ENCODE data around the gene NLRC4.

Gene NLRC4

DNA sequence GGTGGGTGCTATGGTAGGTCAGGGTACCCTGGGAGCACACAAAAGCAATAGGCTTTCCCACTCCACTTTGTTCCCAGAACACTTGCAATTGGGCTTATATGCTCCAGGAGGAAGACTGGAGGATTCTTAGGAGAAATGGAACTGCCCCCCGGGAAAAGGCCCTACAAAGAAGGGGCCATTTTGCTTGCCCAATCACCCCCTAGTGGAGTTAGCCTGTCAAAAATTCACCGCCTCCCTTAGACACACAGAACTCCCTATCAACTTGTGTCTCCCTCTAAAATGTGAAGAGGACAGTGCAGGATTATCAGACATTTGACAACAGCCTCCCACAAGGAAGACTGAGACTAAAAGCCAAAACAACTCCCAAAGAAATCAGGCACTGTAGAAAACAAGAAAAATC is 36.5 kb downstream of the NLRC4 start:
- Histone ChIP-seq H3K4me2 (ENCODE audit: low read length) (no peak overlapping the region), H3K27me3 (ENCODE audit: control insufficient read depth, low read length) (no peaks in the 10 kb centered on the region), H3K9me2 (replicated peaks; ENCODE audit: control insufficient read depth, low read length) (no peaks in the 10 kb centered on the region), H3K36me3 (ENCODE audit: control insufficient read depth, low read length) (peaks cover 18% of the 10 kb centered on the region), H3K4me3 (ENCODE audit: low read length) (no peak overlapping the region), H3K27ac (ENCODE audit: low read depth, low read length) (no peak overlapping the region), H3K79me2 (ENCODE audit: control insufficient read depth, low read length) (no peaks in the 10 kb centered on the region), H4K20me1 (ENCODE audit: control insufficient read depth, insufficient read depth, low read depth, low read length) (no peaks in the 10 kb centered on the region), H3K4me1 (ENCODE audit: control insufficient read depth, low read length) (no peaks in the 10 kb centered on the region), H3K9me3 (ENCODE audit: control insufficient read depth, insufficient read depth, low read length) (no peaks in the 10 kb centered on the region), H3F3A (ENCODE audit: control insufficient read depth, insufficient read depth) (no peaks in the 10 kb centered on the region; the same call in 1 of the 2 replicates)
- TF ChIP-seq, protein P1, sequence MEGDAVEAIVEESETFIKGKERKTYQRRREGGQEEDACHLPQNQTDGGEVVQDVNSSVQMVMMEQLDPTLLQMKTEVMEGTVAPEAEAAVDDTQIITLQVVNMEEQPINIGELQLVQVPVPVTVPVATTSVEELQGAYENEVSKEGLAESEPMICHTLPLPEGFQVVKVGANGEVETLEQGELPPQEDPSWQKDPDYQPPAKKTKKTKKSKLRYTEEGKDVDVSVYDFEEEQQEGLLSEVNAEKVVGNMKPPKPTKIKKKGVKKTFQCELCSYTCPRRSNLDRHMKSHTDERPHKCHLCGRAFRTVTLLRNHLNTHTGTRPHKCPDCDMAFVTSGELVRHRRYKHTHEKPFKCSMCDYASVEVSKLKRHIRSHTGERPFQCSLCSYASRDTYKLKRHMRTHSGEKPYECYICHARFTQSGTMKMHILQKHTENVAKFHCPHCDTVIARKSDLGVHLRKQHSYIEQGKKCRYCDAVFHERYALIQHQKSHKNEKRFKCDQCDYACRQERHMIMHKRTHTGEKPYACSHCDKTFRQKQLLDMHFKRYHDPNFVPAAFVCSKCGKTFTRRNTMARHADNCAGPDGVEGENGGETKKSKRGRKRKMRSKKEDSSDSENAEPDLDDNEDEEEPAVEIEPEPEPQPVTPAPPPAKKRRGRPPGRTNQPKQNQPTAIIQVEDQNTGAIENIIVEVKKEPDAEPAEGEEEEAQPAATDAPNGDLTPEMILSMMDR (IDR thresholded peaks at IDR 0.05; ENCODE audit: low read depth, low read length, poor library complexity, severe bottlenecking) = no peak
- no peak for TF ChIP-seq EZH2phosphoT487 (IDR thresholded peaks at IDR 0.05; ENCODE audit: borderline replicate concordance, low read length)

DNA sequence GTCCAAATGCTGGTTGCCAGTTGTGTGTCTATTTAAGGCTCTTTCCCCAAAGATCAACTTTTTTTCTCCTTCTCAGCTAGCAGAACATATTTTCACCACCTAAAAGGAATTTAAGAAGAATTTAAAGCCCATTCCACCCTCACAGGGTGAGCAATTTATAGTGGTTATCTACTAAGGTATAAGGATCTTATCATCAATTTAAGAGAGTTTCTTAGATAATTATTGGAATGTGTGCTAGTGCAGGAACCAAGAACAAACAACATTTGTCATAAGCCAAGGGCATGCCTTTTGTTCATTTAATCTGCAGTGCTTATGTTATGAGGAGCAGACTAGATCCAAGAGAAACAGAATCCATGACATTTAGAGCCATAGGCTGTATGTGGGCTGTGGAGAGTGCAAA is 37.2 kb downstream of the NLRC4 start:
- no peaks in the 10 kb centered on the region for H3K27me3 ChIP-seq (ENCODE audit: control insufficient read depth, low read length)
- no peaks in the 10 kb centered on the region for H4K20me1 ChIP-seq (ENCODE audit: control insufficient read depth, insufficient read depth, low read depth, low read length)
- H3K4me1 ChIP-seq (ENCODE audit: control insufficient read depth, low read length) = no peaks in the 10 kb centered on the region
- no peaks in the 10 kb centered on the region for H3K9me2 ChIP-seq (replicated peaks; ENCODE audit: control insufficient read depth, low read length)
- no peak for TF ChIP-seq EZH2phosphoT487 (IDR thresholded peaks at IDR 0.05; ENCODE audit: borderline replicate concordance, low read length)
- TF ChIP-seq, protein P1 (IDR thresholded peaks at IDR 0.05; ENCODE audit: low read depth, low read length, poor library complexity, severe bottlenecking) = no peak
- H3K9me3 ChIP-seq (ENCODE audit: control insufficient read depth, insufficient read depth, low read length) = no peaks in the 10 kb centered on the region
- H3K79me2 ChIP-seq (ENCODE audit: control insufficient read depth, low read length) = no peaks in the 10 kb centered on the region
- H3F3A ChIP-seq (ENCODE audit: control insufficient read depth, insufficient read depth) = no peaks in the 10 kb centered on the region; the same call in 1 of the 2 replicates
- no peak overlapping the region for H3K4me3 ChIP-seq (ENCODE audit: low read length)
- no peak overlapping the region for H3K27ac ChIP-seq (ENCODE audit: low read depth, low read length)
- peaks cover 25% of the 10 kb centered on the region for H3K36me3 ChIP-seq (ENCODE audit: control insufficient read depth, low read length)
- no peak overlapping the region for H3K4me2 ChIP-seq (ENCODE audit: low read length)

DNA sequence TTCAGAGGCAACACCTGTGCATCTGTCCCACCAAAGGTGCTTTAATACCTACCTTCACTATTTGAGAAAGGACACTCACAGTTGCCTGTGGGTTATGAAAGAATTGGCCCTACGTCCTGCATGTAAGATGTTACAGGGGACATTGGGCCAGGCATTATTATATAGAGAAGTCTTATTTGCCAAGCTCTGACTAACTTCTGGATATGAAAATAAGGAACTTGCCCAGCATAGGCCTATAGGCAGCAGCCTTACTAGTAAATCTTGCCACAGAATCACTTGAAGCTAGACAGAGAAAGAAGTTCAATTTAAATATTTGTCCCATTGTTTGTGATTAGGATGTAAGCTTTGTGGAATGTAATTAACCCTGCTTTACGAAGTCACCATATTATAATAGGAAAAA is 41.7 kb downstream of the NLRC4 start:
- no peaks in the 10 kb centered on the region for H3K79me2 ChIP-seq (ENCODE audit: control insufficient read depth, low read length)
- H3K4me1 ChIP-seq (ENCODE audit: control insufficient read depth, low read length) = no peaks in the 10 kb centered on the region
- no peak overlapping the region for H3K4me2 ChIP-seq (ENCODE audit: low read length)
- no peak for TF ChIP-seq EZH2phosphoT487 (IDR thresholded peaks at IDR 0.05; ENCODE audit: borderline replicate concordance, low read length)
- TF ChIP-seq, protein P1 (IDR thresholded peaks at IDR 0.05; ENCODE audit: low read depth, low read length, poor library complexity, severe bottlenecking) = no peak
- H3K27me3 ChIP-seq (ENCODE audit: control insufficient read depth, low read length) = no peaks in the 10 kb centered on the region
- no peak overlapping the region for H3K27ac ChIP-seq (ENCODE audit: low read depth, low read length)
- no peaks in the 10 kb centered on the region for H3K9me2 ChIP-seq (replicated peaks; ENCODE audit: control insufficient read depth, low read length)
- no peaks in the 10 kb centered on the region for H4K20me1 ChIP-seq (ENCODE audit: control insufficient read depth, insufficient read depth, low read depth, low read length)
- no peak overlapping the region for H3K4me3 ChIP-seq (ENCODE audit: low read length)
- H3K9me3 ChIP-seq (ENCODE audit: control insufficient read depth, insufficient read depth, low read length) = no peaks in the 10 kb centered on the region
- H3F3A ChIP-seq (ENCODE audit: control insufficient read depth, insufficient read depth) = no peaks in the 10 kb centered on the region
- H3K36me3 ChIP-seq (ENCODE audit: control insufficient read depth, low read length) = peaks cover 44% of the 10 kb centered on the region

DNA sequence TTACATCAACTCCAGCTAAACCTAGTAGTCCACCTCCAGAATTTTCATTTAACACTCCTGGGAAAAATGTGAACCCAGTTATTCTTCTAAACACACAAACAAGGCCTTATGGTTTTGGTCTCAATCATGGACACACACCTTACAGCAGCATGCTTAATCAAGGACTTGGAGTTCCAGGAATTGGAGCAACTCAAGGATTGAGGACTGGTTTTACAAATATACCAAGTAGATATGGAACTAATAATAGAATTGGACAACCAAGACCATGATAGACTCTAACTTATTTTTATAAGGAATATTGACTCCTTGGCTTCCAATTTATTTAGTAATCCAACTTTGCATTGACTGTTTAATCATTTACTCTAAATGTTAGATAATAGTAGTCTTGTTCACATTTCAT is 44.2 kb downstream of the NLRC4 start:
- no peaks in the 10 kb centered on the region for H3K79me2 ChIP-seq (ENCODE audit: control insufficient read depth, low read length)
- H3F3A ChIP-seq (ENCODE audit: control insufficient read depth, insufficient read depth) = no peaks in the 10 kb centered on the region
- no peak overlapping the region for H3K27ac ChIP-seq (ENCODE audit: low read depth, low read length)
- no peaks in the 10 kb centered on the region for H3K9me2 ChIP-seq (replicated peaks; ENCODE audit: control insufficient read depth, low read length)
- TF ChIP-seq EZH2phosphoT487 (IDR thresholded peaks at IDR 0.05; ENCODE audit: borderline replicate concordance, low read length) = no peak
- TF ChIP-seq, protein P1 (IDR thresholded peaks at IDR 0.05; ENCODE audit: low read depth, low read length, poor library complexity, severe bottlenecking) = no peak
- no peak overlapping the region for H3K4me3 ChIP-seq (ENCODE audit: low read length)
- H3K4me2 ChIP-seq (ENCODE audit: low read length) = no peak overlapping the region
- H3K27me3 ChIP-seq (ENCODE audit: control insufficient read depth, low read length) = no peaks in the 10 kb centered on the region
- H3K9me3 ChIP-seq (ENCODE audit: control insufficient read depth, insufficient read depth, low read length) = no peaks in the 10 kb centered on the region
- H4K20me1 ChIP-seq (ENCODE audit: control insufficient read depth, insufficient read depth, low read depth, low read length) = no peaks in the 10 kb centered on the region
- H3K4me1 ChIP-seq (ENCODE audit: control insufficient read depth, low read length) = no peaks in the 10 kb centered on the region
- H3K36me3 ChIP-seq (ENCODE audit: control insufficient read depth, low read length) = peaks cover 45% of the 10 kb centered on the region

Data from DOHH2 (cell line).